ENCODE data around the gene IYD. TPM values are rescaled to one million over a fixed set of nuclear protein-coding genes. Genes with fewer than 3 reads are reported as not detected.
"Not testable (repeated sequence)": the region's sequence is repeated elsewhere in the genome, so short reads cannot be mapped to it uniquely, and the experiment has no call there.

The IYD gene
- total RNA-seq, 1 experiment from 2014 or later, result under 0.01 TPM

DNA sequence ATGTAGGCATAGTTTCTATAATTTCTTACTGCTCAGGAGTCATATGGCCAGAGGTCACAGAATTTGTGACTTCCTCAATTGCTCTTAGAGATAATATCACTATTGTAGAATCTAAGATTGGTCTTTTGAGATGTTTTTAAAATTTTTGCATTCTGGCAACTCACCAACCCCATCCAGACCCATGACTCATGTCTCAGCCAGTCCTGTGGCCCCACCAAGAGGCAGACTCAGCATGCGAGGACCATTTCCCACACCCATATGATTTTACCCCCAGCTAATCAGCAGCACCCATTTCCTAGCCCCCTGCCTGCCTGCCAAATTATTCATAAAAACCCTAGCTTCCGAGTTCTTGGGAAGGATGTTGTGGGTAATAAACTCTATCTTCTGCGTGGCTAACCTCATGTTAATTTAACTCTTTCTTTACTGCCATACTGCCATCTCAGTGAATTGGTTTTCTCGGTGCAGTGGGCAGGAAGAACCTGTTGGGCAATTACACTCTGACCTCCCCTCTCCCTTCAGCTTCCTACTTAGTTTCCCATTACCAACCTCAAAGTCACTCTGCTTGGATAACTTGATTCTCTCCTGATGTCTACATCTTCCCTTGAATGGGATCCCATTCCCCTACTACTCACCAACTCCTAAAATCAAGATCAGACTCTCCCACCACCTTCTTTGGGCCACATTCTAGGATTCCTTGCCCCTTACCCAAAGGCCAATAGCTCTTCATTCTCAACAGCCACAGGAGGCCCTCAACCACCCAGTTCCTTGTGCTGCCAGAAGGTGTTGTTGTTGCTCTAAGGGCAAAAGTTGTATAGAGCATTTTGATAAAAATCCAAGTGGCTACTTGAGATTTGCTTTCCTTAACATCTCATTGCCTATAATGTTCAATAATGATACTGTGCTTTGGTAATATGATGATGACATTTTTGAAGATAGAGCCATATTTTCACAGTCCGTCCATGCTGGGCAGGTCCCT lies 16.2 kb upstream of the IYD start:
- peak; percentile 90 for DNase-seq (ENCODE audit: low read depth)

DNA sequence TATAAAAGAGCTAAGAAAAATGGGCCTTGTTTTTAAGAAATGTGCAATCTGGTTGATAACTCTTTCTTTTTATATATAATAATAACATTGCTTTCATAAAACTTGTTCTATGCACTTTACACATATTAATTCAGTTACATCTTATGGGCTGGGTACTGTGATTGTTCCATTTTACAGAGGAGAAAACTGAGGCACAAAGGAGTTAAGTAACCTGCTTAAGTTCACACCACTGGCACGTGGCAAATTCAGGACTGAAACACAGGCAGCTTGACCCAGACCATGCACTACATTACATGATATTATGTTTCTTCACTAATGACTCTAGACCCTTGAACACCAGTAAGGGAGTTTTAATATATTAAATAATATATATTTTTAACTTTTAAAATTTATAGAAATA lies 15.4 kb upstream of the IYD start:
- DNase-seq (ENCODE audit: low read depth), result no peak

DNA sequence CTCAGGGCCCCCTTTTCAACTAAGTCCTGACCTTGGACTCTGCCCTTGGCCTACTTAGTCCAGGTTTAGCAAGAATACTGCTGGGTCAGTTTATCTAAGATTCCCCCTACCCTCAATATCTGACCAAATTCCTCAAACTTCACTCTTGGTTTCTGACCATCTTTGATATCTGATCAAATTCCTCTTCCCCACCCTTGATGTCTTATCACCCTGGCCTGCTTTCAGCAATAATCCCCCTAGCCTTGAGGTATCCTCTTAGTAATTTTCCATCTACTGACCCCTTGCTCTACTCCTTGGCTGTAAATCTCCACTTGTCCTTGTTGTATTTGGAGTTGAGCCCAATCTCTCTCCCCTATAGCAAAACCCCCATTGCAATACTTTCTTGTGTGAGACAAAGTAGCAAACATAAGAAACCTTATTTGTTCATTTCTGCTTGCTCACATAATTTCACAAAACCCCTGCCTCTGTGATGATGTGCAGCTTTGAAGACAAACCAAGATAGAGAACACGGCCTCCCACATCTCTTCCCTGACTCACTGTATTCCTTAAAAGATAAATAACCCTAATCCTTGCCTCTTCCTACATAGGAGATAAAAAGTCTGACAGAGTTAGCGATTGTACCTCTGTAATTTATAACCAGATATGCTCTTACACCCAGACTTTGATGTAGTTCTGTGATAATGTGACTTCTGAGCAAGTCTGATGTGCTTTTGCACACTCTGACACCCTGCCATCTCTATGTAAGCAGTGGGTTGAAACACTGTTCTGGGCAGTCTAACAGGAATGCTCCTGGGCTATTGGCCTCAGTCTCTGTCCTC lies 13.8 kb upstream of the IYD start:
- peak; percentile 49 for DNase-seq (ENCODE audit: low read depth)

- DNase-seq (ENCODE audit: low read depth), result no peak
Observed at GRCh38 chr6:150355932-150356331, 12.9 kb upstream of the IYD start.

GRCh38 chr6:150361876-150362275 lies 6.9 kb upstream of the IYD start:
- no peak for DNase-seq (ENCODE audit: low read depth)

DNA sequence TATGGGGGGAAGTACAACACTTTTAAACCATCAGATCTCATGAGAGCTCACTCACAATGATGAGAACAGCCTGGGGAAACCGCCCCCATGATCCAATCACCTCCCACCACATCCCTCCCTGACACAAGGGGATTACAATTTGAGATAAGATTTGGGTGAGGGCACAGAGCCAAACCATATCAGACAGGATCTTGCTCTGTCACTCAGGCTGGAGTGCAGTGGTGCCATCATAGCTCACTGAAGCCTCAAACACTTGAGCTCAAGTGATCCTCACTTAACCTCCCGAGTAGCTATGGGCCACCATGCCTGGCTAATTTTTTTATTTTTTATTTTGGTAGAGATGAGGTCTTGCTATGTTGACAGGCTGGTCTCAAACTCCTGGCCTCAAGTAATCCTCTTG lies 5.1 kb upstream of the IYD start:
- peak; percentile 57 for DNase-seq (ENCODE audit: low read depth)

- DNase-seq (ENCODE audit: low read depth), result no peak
Observed at GRCh38 chr6:150366118-150366778, 2.6 kb upstream of the IYD start.

GRCh38 chr6:150369408-150369807 lies 596 bp downstream of the IYD start:
- DNase-seq (ENCODE audit: low read depth), result no peak

DNA sequence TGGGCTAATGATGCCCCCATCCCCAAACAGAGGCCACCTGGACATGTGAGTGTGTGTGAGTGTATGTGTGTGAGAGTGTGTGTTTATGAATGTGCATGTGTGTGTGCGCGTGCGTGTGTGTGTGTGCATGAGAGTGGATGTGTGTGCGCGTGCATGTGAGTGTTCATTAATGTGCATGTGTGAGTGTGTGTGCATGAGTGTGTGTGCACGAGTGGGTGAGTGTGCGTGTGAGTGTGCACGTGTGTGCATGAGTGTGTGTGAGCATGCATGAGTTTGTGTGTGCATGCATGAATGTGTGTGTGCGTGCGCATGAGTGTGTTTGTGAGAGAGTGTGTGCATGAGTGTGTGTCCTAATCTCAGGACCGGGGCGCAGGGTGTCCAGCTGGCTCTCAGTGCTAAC lies 1.3 kb downstream of the IYD start:
- DNase-seq (ENCODE audit: low read depth), result no peak

DNA sequence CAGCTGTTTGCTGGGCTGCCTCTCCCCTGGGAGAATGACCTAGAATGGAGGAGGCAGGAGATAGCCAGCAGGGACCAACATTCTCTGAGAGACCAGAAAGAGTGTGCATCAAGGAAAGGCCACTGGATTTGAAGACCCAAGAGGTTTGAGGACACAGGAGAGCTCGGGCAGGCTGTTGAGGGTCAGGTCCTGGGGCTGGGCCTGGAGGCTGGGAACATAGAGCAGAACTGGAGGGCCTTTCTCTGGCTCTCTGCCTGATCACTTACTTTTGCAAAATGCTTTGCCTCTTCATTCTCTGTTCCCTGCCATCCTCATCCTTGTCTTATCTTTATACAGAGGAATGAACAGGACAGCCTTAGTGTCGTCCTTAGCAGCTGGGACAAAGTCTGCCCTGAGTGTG lies 2.5 kb downstream of the IYD start:
- no peak for DNase-seq (ENCODE audit: low read depth)

GRCh38 chr6:150372051-150372450 lies 3.2 kb downstream of the IYD start:
- DNase-seq (ENCODE audit: low read depth), result no peak

DNA sequence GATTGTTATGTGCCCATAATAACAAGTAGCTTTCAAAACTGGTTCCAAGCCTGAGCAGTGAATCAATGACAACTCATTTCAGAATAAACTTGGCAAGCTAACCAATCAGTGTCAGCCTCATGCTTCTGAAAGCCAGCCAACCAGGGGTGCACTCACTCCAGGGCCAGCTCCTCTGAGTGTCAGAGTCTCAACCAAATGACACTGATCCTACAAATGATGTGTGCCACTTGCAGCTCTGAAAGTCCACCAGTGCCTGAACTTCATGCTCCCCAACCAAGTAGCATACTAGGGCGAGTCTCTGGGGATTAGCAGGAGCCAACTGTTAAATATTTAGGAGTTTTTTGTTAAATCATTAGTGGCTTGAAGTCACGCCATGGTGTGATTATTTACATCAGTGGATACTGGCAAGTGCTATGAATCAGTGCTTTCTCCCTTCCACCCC lies 4.5 kb downstream of the IYD start:
- peak; percentile 40 for DNase-seq (ENCODE audit: low read depth)

DNA sequence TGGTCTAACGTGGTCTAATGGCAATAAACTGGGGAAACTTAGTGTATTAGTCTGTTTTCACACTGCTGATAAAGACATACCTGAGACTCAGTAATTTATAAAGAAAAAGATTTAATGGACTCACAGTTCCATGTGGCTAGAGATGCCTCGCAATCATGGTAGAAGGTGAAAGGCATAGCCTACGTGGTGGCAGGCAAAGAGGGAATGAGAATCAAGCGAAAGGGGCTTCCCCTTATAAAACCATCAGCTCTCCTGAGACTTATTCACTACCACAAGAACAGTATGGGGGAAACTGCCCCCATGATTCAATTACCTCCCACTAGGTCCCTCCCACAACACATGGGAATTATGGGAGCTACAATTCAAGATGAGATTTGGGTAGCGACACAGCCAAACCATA lies 5.5 kb downstream of the IYD start:
- not testable (repeated sequence) for DNase-seq (ENCODE audit: low read depth)

DNA sequence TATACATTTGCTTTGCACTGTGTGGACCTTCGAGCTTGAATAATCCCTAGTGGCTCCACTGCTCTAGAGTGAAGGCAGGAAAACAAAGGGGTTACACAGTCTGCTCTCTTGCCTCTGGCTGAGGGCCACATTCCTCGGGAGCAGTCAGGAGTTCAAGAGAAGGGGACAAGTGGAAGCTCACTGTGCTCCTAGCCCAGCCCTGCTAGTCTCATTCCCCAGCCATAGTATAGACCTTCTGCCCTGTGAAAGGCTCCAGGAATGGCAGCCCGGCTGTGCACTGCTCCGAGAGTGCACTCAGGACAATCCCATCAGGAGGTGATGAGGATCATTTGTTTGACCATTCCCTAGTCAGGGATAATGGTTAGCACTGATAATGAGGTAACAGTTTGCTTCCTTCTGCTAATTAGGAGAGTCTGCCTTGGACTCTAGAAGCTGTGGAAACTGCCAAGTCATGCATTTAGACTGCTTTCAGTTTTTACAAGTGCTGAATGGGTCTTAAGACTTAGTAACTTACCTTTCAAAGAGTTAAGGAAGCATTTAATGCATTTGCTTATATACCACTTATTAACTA lies 8.5 kb downstream of the IYD start:
- no peak for DNase-seq (ENCODE audit: low read depth)

DNA sequence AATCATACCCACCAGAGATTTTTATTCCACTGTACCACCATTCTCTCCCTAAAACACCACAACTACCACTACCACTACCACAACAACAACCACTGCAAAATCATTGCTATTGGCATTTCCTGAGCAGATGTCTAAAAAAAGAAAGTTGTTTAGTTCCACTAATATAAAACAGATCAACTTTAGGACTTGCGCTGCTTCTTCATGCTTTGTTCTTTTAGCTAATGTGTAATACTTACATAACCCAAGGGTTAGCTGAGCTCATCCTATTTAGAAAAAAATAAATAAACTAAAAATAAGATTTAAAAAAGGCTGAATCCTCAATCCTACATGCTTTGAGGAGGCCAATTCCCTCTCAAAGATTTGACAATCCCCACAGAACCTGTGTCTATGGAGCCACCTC lies 11.4 kb downstream of the IYD start:
- no peak for DNase-seq (ENCODE audit: low read depth)

- DNase-seq (ENCODE audit: low read depth), result no peak
Observed at GRCh38 chr6:150382171-150382570, 13.4 kb downstream of the IYD start.

DNA sequence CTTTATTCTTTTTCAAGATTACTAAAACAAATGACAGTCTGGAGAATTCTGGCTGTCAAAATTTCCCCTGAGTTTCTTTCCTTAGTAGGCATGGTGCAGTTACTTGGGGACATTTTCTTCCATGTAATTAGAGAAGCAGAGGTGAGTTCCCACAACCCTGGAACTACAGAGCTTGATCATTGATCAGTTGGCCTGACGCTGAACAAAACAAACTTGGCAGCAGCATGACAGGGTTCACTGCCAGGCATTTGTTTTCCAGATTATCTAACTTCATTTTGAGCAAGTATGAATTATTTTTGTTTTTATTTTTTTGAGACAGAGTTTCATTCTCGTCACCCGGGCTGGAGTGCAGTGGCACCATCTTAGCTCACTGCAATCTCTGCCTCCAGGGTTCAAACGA lies 22.6 kb downstream of the IYD start:
- DNase-seq (ENCODE audit: low read depth), result no peak

DNA sequence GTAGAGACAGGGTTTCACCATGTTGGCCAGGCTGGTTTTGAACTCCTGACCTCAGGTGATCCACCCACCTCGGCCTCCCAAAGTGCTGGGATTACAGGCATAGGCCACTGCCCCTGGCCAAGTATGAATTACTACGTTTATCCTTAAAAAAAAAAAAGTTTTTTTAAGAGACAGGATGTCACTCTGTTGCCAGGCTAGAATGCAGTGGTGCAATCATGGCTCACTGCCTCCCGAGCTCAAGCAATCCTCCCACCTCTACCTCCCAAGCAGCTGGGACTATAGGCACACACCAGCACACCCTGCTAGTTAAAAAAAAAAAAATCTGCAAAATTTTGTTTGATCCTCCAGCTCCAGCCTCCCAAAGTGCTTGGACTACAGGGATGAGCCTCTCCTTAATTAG lies 23.1 kb downstream of the IYD start:
- DNase-seq (ENCODE audit: low read depth), result no peak

DNA sequence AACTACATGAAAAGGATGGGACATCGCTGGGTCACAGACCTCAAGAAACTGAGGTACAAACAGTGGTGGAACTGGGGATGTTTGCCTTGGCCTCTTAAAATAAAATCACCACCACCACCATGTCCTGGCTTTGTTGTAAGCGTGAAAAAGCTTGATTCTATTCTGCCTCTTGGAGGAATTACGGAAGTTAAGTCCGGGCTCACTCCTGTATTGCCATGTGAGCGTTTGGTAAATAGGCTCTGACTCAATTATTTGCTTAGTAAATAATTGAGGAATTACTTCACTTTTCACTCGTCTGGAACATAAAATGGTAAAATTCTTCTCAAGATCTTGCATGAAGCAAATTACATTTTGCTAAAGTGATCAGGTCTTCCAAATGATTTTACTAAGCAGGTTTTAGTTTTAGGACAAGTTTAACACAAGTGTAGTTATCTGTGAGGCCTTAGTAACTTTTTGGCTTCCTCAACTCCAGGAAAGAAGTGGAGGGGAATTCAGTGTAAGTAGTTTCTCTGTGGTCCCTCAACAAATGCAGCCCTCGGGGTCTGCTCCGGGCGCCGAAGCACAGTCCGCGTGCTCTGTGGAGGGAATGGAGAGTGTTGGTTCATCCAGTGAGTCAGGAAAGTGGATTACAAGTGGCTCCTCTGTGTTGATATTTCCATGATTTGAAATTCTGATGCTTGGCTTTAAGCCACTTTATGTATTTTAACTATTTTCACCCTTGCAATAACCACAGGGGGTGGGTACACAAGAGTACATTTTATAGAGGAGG lies 23.8 kb downstream of the IYD start:
- DNase-seq (ENCODE audit: low read depth), result no peak

DNA sequence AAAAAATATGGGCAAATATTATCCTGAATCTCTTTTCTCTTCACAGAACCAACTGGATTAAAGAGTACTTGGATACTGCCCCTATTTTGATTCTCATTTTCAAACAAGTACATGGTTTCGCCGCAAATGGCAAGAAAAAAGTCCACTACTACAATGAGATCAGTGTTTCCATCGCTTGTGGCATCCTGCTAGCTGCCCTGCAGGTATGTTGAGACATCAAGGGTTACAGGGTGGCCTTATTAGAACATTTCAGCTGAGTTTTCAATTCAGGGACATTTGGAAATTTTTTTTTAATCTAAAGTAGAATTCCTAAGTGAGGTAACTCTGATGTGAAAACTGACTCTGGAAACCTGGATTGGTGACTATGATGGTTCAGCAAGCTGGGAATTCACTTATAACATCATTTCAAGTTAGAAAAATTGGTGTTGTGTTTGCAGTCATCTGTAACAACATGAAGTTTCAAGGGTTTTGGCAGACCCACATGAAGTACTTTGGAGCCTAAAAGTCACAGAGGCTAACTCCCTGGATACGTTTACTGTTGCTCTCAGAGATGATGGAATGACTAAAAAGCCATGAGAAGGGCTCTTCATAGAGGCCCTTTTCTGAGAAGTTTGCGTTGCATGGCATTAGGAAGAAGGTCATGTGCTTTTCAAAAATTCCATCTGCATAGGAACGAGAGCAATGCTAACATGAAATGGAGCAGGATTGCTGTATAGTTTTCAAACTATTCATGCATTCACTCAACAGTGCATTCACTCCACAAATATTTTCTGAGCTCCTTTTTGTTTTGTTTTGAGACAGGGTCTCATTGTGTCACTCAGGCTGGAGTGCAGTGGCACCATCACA lies 25.5 kb downstream of the IYD start:
- DNase-seq (ENCODE audit: low read depth), result no peak

Measured in Daoy (cell line).